Stimulated activated CD4-positive, alpha-beta T cell treated with anti-CD3 and anti-CD28 coated beads, Interleukin-12 subunit alpha, Interleukin-12 subunit beta, amount 100 ng/mL, for 48 hours (primary cell): Measurements from ENCODE around the gene RNF220.
"Not testable (repeated sequence)": the region's sequence is repeated elsewhere in the genome, so short reads cannot be mapped to it uniquely, and the experiment has no call there.

Experiments
- DNase-seq, 3 donors: peaks; one replicate each; pipeline ENCODE4 v3.0.0-alpha.2; 2020; ENCODE audit warnings: low read depth in 2 of 3, low spot score in 1 of 3

The RNF220 gene

DNA sequence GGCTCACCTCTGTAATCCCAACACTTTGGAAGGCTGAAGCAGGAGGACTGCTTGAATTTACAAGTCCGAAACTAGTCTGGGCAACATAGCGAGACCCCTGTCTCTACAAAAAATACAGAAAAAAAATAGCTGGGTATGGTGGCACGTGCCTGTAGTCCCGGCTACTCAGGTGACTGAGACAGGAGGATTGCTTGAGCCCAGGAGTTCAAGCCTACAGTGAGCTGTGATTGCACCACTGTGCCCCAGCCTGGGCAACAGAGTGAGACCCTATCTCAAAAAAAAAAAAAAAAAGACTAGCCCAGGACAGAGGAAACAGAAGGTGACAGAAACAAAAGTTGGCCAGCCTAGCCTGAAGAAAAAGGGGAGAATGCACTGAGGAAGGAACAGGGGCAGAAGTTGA lies 290.6 kb downstream of the RNF220 start:
- DNase-seq = no peak

DNA sequence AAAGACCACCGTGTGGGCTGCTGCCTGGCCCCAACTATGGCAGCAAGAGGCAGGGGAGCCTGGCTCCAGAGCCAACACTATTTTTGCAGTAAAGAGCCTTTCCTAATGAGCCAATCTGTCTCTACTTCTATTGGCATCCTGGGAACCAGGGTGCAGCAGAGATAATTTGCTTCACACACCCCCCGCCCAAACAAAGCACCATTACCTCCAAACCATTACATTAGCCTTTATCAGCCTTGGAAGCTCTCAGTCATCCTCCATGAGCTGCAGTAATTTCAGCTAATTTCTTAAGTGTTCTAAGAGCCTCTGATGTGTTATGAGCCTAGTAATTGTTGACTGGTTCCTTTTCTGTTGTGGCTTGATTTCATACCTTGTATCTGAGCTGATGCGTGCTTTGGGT lies 291.0 kb downstream of the RNF220 start:
- DNase-seq = no peak

DNA sequence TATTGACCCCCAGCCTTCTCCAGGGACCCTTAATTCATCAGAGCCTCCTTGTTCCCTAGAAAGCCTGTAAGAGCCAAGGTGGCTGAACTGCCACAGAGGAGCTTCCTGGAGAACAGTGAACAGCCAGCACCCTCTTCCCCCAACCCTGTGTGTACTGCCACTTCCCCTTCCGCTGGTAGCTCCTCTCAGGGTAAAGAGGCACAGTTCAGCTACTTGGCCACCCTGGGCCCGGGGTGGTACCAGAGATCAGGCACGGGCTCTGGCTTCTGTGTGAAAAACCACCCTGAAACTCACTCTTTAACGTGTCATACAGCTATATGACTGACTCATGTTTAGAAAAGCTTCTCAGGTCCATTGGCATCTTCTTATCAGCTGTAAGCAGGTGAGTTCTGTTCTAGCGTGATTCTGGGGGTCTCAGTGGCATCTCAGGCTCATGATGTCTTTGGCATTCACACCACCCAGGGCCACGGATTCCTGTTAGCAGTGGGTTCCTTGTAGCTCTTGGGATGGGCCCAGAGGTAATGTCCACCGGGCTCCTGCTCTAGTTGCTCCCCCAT lies 291.8 kb downstream of the RNF220 start:
- DNase-seq = no peak

DNA sequence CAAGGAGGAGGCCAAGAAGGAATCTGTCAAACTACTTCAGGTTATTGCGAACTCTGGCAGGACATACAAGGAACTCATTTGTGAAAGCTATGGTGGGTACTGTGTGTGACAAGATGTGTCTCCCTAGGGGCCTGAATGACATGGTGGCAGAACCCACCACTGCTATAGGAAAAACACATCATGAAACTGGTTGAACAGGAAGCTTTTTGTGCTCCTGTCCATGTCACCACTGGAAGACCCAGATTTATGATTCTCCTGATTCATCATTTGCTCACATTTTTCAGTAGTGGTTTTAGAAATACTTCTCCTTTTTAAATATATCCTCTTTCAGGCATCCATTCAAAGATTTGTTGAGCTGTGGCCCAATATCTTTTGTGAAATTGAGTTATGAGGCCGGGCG lies 293.1 kb downstream of the RNF220 start:
- DNase-seq = no peak

DNA sequence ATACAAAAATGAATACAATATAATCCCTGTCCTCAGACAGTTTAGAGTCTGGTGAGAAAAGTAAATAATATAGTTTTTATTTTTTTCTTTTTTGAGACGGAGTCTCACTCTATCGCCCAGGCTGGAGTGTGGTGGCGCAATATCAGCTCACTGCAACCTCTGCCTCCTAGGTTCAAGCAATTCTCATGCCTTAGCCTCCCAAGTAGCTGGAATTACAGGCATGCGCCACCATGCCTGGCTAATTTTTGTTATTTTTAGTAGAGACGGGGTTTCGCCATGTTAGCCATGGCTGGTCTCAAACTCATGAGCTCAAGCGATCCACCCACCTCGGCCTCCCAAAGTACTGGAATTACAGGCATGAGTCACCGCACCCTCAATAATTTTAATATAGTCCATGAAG lies 294.3 kb downstream of the RNF220 start:
- DNase-seq = not testable (repeated sequence)

DNA sequence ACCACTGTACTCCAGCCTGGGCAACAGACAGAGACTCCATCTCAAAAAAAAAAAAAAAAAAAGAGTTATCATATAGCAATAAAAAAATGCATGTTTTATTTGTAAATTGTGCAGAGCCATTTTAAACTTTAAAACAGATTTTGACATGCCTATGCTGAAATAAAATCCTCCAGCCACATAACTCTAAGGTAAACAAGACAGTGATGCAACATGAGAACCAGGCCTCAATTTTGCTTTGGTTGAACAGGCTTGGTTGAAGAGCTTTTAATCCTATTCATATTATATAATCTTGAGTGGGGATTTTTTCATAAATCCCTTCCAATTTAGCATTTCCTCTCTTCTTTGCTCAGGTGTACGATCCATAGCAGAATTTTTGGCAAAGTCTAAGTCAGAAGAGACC lies 295.5 kb downstream of the RNF220 start:
- no peak for DNase-seq

DNA sequence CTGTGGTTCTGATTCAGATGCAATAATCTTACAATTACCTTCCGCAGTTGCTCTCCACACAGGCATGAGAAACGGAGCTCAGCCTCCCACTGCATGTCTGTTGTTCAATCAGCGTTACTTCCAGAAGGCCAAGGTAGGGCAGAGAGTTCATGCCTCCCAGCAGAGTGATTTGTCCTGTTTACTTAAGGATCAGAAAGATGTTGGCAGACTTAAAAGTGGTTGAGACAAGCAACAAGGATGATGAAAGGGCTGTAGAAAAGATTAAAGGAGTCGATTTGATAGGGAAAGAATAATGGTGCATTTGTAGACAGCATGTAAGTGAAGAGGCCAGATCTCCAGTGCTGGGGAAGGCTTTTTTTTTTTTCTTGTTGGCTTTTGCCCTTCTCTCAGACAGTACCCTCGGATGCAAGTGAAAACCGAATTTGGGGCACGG lies 296.1 kb downstream of the RNF220 start:
- DNase-seq = no peak
